ENCODE data around the gene COL23A1.

COL23A1 gene

DNA sequence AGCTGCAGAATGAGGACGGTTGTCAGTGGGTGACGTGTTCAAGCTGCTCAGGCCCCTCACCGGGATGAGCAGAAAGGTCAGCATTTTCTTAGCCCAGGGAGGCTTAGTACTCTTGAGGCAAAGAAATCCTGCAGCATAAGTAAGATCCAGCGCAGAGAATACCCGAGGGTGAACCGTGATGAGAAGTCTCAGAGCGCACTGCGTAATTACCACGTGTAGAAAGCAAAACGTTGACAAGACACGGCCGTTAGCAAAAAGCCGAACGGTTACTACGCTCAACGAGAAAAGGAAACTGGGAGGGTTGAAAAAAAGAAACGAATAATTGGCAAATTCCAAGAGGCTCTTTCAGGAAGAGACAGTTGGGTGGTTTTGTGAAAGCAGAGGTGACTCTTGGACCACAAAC, 104.0 kb downstream of the COL23A1 start:
- no peak overlapping the region for H3K4me3 ChIP-seq
- intact Hi-C loops (cut with DNase I; ENCODE audit: low total_unique reads) = no loop called here
- no peak overlapping the region for H3K27ac ChIP-seq
- peak in 1 of 2 donors; percentile 17 for DNase-seq
- H3K27me3 ChIP-seq = no peaks in the 10 kb centered on the region
- no peaks in the 10 kb centered on the region for H3K36me3 ChIP-seq
- TF ChIP-seq, protein P1, sequence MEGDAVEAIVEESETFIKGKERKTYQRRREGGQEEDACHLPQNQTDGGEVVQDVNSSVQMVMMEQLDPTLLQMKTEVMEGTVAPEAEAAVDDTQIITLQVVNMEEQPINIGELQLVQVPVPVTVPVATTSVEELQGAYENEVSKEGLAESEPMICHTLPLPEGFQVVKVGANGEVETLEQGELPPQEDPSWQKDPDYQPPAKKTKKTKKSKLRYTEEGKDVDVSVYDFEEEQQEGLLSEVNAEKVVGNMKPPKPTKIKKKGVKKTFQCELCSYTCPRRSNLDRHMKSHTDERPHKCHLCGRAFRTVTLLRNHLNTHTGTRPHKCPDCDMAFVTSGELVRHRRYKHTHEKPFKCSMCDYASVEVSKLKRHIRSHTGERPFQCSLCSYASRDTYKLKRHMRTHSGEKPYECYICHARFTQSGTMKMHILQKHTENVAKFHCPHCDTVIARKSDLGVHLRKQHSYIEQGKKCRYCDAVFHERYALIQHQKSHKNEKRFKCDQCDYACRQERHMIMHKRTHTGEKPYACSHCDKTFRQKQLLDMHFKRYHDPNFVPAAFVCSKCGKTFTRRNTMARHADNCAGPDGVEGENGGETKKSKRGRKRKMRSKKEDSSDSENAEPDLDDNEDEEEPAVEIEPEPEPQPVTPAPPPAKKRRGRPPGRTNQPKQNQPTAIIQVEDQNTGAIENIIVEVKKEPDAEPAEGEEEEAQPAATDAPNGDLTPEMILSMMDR (IDR thresholded peaks at IDR 0.05) = no peak
- H3K4me1 ChIP-seq = no peaks in the 10 kb centered on the region
- H3K9me3 ChIP-seq = peaks cover 0 to 3% (median 0%) of the 10 kb centered on the region in 3 donors

GRCh38 chr5:178483620-178484019, 106.6 kb downstream of the COL23A1 start:
- Histone ChIP-seq H3K9me3 (no peaks in the 10 kb centered on the region), H3K27me3 (peaks cover 0 to 11% of the 10 kb centered on the region in 2 donors), H3K27ac (no peak overlapping the region), H3K4me3 (no peak overlapping the region), H3K4me1 (no peaks in the 10 kb centered on the region), H3K36me3 (no peaks in the 10 kb centered on the region)
- TF ChIP-seq, protein P1 (IDR thresholded peaks at IDR 0.05) = no peak
- intact Hi-C loops (cut with DNase I; ENCODE audit: low total_unique reads) = no loop called here
- peak; percentile 52 to 61 for DNase-seq

GRCh38 chr5:178479261-178479660, 110.9 kb downstream of the COL23A1 start:
- no peaks in the 10 kb centered on the region for H3K4me1 ChIP-seq
- H3K36me3 ChIP-seq = no peaks in the 10 kb centered on the region
- peak in 1 of 2 donors; percentile 20 for DNase-seq
- H3K27ac ChIP-seq = no peak overlapping the region
- TF ChIP-seq, protein P1 (IDR thresholded peaks at IDR 0.05) = no peak
- peaks cover 0 to 18% of the 10 kb centered on the region in 2 donors for H3K27me3 ChIP-seq
- intact Hi-C loops (cut with DNase I; ENCODE audit: low total_unique reads) = no loop called here
- H3K4me3 ChIP-seq = no peak overlapping the region
- H3K9me3 ChIP-seq = no peaks in the 10 kb centered on the region

- Histone ChIP-seq H3K27me3 (peaks cover 0 to 18% of the 10 kb centered on the region in 2 donors), H3K4me1 (no peaks in the 10 kb centered on the region), H3K4me3 (no peak overlapping the region), H3K27ac (no peak overlapping the region), H3K36me3 (no peaks in the 10 kb centered on the region), H3K9me3 (no peaks in the 10 kb centered on the region)
- peak in 1 of 2 donors; percentile 11 for DNase-seq
- TF ChIP-seq, protein P1 (IDR thresholded peaks at IDR 0.05) = no peak
- intact Hi-C loops (cut with DNase I; ENCODE audit: low total_unique reads) = no loop called here
Observed at GRCh38 chr5:178478370-178478769, 111.8 kb downstream of the COL23A1 start.

GRCh38 chr5:178477802-178478201, 112.4 kb downstream of the COL23A1 start:
- Histone ChIP-seq H3K4me1 (no peaks in the 10 kb centered on the region), H3K4me3 (no peak overlapping the region), H3K9me3 (no peaks in the 10 kb centered on the region), H3K36me3 (no peaks in the 10 kb centered on the region), H3K27ac (no peak overlapping the region), H3K27me3 (peaks cover 0 to 18% of the 10 kb centered on the region in 2 donors)
- peak in 1 of 2 donors; percentile 57 for DNase-seq
- intact Hi-C loops (cut with DNase I; ENCODE audit: low total_unique reads) = no loop called here
- TF ChIP-seq, protein P1 (IDR thresholded peaks at IDR 0.05) = no peak

Data from tibial artery (tissue), 4 donors.